GM18873 (cell line): ENCODE results near the gene C1orf21.

Source experiments
- ATAC-seq: cut with Tn5 transposase; IDR thresholded peaks from one replicate; pipeline ENCODE4 v1.9.1; 2021; ENCODE audit warnings: mild to moderate bottlenecking, moderate library complexity, moderate number of reproducible peaks; ENCODE audit not compliant: unreplicated experiment, low FRiP score

C1orf21 gene

DNA sequence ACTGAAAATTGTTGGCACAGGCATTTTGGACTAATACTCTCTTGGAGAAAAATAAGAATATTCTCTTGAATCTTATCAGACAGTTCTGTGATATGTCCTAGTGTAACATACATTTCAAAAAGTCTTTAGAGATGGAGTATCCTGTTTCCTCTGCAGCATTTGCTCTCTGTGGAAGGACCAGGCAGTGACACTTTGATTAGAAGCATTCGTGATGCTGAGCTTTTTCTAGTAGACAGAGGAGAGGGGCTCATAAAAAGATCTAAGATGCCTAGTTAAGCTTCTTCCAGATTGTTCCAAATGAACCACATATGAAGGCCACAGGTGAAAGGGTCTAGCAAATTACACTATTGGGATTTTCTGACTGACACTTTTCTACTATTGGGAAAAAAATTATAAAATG is 120.3 kb downstream of the C1orf21 start:
- no peak for ATAC-seq

DNA sequence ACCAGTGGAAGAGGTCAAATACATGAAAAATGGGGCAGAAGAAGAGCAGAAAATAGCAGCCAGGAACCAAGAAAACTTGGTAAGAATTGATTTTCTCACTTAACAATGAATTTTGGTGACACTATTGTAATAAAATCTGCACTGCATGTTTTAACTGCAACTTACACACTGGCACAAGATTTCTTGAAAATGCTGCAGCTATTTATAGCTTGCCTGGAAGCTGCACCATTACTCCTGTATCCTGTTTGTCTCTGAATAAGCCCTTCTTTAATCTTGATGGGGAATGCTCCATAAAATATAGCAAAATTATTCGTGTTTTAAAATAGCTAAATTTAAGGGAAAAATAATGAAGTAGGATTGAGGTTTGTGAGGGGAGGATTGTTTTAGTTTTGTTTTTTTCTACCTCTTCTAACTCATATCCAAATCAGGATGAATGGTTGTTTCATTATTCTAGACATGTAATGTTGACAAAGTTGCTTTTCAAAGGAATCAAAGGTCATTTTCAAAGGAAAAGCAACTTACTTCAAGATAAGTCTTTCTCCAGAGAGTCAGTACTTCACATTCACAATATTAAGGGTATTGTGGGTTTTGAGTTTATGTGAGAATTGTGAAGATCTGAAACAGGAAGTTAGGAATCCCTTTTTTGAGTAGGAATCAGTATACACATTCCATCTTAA is 120.9 kb downstream of the C1orf21 start:
- no peak for ATAC-seq

DNA sequence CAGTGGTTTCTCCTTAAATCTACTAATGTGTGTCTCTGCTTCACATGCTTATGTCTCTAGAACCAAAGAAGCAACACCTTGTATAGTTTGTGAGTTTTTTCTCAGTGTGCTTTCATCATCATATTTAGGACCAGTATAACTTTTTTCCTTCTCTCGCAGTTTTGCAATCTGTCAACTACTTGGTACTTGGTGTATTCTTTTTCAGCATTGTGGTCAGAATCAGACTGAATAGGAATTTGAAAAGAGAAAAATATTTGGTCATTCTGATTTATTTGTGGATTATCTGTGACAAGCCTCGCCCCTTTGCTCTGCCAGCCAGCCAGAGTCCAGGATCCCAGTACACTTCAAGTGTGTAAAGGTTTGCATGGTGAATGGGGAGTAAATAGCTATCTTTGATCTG is 122.3 kb downstream of the C1orf21 start:
- ATAC-seq, result no peak

DNA sequence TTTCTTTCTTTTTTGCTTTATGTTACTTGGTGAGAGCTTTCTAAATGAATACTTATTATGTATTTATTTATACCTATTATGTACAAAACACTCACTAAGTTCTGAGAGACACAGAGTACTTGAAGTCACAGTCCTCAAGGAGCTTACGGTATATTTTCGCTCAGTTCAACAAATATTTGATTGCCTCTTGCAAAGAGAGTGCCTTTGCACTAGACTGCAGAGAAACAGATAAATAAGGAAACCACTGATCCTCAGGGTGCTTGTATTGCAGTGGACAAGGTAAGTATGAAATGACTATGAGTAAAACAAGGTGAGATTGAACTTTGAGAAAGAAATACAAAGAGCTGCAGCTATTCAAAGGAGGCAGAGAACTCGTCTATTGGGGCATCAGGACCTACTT is 123.3 kb downstream of the C1orf21 start:
- ATAC-seq, result no peak

DNA sequence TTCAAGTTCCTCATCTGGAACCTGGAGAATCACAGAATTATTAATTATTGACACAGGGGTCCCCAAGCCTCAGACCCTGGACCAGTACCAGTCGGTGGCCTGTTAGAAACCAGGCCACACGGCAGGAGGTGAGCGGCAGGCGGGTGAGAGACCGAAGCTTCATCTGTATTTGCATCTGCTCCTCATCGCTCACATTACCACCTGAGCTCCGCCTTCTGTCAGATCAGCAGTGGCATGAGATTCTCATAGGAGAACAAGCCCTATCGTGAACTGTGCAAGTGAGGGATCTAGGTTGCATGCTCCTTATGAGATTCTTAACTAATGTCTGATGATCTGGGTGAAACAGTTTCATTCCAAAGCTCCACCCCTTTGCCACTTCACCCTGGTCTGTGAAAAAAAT is 125.9 kb downstream of the C1orf21 start:
- no peak for ATAC-seq

DNA sequence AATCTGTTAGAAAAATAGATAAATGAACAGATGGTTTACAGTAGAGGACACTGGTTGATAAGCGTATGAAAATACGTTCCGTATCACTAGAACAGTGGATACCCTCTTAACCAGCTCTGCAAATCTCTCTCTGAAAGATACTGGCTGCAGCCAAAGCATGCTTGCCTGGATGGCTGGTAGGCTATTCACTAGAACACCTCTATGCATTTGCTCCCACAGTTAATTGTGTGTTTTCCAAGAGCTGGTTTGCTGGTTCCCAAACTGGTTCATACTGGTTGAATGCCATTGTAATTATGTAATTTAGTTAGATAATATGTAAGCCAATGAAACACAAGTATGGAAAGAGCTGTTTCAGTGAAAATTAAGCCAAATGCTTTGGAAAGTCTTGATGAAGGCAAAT is 126.6 kb downstream of the C1orf21 start:
- ATAC-seq, result no peak

DNA sequence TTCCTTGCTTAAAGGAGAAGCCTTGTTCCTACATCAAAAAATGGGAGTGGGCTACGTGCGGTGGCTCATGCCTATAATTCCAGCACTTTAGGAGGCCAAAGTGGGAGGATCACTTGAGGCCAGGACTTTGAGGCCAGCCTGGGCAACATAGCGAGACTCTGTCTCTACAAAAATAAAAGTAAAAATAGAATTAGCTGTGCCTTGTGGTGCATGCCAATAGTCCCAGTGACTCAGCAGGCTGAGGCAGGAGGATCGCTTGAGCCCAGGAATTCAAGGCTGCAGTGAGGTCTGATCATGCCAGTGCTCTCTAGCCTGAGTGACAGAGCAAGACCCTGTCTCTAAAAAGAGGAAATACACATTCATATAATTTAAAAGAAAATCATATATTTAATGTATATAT is 127.1 kb downstream of the C1orf21 start:
- ATAC-seq, result no peak

DNA sequence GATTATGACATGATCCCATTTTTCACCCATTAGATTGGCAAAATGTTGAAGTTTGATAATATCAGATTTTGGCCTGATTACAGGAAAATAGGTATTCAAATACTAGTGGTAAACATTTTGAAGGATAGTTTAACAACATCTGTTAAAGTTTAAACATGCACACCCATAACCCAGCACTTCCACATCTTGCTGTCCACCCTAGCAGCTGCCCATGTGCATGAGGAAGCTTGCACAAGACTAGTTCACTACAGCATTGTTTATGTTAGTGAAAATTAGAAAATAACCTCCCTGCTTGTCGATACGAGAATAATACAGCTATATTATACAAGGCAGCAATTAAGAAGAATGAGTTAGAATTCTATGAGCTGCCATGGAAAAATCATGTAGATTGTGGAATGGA is 127.6 kb downstream of the C1orf21 start:
- ATAC-seq, result no peak

DNA sequence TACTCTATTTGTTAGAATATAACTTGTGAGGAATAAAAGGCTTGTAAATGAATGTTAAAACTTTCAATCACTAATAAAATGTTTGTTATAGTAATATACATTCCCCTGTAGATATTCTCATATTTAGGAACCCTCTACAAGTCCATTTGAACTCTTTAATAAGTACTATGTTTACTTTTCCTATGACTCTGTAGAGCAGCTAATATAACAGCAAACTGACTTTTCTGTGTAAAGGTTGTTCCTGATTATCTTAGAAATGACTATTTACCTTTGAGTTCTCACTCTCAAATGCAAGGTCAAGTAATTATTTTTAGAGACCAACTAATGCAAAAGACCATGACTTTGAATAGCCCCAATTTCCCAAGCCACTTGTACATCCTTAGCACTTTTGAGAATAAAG is 130.3 kb downstream of the C1orf21 start:
- no peak for ATAC-seq

DNA sequence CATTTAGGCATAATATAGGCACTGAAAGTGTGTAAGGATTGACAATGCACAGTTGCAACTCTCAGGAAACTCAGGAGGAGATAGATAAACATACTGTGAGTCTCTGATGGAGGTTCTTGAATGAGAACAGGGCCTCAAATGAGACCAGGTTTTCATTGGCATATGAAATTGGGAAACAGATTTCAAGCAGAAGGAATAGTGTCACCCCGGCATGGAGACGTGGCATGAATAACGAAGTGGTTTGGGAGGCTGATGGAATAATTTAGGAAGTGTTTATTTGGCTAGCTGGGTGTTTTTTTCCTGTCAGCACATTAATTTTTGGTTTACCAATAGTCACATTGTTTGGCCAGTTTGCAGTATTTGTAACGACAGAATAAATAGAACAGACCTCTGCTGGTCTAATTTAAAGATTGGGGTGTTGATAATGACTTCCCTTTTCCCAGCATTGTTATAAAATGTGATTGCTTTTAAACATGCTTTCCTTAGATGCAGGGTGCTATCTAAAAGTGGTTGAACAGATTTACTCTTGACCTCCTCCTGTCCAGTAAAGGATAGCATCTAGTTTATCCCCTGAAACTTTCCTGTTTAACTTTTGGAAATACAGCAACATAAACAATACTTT is 132.0 kb downstream of the C1orf21 start:
- ATAC-seq, result no peak

DNA sequence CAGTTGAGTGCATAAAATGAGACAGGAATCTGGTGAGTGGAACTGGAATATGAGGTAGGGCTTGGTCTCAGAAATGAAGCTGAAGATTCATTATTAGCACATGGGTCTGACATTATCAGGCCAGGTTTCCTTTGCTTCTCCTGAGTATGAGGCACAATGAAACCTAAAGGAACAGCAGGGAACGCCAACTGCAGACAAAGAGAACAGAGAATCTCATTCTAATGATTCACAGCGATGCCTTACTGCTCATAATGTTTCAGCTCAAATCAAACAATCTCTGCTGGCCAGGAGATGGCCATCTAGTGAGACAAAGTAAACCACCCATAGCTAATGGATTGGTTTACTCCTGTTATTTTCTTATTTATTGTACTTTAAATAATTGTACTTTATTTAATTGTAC is 133.5 kb downstream of the C1orf21 start:
- no peak for ATAC-seq

DNA sequence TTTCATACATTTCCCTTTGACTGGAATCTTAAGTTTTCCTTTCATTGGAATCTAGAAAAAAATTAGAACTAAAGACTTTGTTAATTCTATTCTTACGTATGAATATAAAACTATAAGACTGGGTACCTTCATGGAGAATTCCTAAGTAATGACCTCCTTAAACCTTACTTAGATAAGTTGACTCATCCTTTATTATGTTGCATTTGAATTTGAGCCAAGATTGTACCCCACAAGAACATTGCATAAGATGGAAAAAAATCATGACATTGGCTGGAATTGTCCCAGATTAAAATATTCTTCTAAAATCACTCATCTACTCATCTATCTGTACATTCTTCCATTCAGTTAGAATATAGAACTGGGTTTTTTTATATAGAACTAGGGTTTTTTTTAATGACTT is 137.4 kb downstream of the C1orf21 start:
- no peak for ATAC-seq

DNA sequence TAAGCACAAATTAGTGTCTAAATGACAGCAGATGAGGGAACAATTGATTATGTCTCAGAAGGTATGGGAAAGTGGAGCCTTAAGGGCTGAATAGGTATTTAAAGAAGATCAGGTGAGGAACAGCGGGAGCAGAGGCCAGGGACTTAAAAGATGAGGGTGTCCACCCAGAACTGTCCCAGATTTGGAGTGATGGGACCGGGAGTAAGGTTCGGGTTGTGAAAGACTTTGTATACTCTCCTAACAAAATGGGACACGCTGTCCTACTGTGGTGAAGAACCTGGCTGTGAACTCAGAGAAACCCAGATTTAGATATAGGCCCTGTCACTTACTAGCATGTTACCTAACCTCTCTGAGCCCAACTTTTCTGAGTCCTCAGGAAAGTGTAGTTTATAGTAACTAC is 140.6 kb downstream of the C1orf21 start:
- ATAC-seq, result no peak

DNA sequence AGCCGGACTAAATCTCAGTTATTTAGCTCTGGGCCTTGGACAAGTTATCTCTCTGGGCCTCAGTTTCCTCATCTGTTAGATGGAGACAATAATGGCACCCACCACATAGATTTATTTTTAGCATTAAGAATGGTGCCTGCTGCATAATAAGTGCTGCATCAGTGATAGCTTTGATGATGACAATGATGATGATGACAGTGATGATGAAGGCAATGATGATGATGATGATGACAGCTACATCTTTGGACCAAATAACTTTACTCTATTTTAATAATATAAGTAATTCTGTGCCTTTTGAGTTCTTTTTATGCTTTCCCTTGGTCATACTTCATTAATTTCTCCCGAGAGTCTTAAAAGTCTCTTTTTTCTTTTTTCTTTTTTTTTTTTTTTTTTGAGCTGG is 143.4 kb downstream of the C1orf21 start:
- ATAC-seq, result no peak

DNA sequence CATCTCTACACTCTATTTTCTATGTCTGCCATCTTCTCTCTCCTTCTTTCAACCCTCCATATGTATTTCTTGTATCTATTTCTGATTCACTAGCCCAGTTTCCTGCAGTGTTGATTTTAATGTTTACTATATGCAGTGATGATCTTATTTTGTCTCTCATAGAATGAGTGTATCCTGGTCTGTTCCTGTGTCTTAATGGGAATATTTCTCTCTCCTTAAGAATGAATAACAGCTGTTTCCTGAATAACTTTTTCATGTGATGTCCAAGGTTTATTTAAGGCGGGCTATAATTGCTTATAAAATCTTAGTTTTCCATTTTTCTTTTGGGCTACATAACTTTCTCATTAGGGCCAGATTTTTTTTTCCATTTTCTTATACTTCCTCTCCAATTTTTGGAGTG is 144.5 kb downstream of the C1orf21 start:
- ATAC-seq, result no peak

DNA sequence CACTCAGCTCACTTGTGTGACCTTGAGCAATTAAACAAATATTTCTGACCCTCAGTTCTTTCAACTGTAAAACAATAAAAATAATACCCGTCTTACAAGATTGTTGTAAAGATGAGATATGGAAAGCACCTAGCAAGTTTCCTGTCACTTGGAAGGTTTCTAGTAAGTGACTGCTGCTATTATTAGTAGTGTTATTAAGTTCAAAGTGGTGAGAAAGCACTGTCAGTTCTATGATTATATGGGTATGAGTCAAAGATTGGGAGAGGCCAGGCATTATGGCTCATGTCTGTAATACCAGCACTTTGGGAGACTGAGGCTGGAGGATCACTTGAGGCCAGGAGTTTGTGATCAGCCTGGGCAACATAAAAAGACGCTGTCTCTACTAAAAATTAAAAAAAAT is 145.4 kb downstream of the C1orf21 start:
- ATAC-seq, result no peak

DNA sequence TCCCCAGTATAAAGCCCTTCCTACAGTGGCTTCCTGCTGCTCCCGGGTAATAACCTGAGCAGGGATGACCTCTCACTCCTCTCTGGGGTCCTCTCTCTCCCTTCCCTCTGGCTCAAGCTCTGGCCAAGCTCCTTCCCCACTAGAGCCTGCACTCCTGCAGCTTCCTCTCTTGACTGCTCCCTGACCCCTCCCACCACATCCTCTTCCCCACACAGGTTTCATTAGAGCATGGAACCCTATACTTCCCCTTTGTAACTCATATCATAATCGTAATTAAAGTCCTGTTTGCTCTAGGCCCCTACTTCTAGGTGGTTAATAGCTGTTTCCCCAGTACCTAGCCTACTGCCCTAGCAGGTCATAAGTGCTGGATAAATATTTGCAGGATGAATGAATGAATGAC is 146.2 kb downstream of the C1orf21 start:
- ATAC-seq, result no peak

DNA sequence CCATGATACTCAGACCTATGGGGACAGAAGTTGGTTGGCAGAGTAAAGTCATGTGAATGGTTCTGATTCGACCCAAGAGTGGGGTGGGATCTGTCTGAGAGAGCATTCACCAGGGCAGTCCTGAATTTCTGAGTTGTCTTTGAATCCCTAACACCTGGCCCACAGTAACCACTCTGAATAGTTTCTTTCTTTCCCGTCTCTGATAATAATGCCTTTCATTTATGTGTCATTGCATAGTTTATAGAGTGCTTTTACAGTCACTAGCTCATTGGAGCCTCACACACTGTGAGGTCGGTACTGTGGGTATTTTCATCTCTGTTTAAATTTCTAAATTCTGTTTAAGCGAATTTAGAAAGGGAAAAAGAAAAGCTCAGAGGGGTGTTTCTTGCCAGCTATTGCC is 147.1 kb downstream of the C1orf21 start:
- ATAC-seq, result no peak

DNA sequence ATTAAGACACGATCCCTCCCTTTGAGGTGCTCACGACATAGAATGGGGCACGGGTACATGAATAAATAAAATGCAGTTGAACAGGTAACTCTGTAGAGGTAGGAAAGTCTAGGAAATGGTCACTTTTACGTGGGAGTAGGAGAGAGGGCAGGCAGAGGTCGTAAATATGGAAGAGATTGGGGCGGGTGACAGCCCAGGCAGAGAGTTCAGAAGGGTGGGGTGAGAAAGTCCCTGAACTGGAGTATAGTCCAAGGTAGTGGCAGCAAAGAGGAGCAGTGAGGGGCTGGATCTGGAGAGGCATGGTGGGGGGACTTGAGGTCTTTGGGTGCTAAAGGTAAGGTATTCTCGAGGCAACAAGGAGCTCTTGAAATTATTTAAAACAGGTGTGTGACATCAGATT is 147.9 kb downstream of the C1orf21 start:
- ATAC-seq, result no peak

DNA sequence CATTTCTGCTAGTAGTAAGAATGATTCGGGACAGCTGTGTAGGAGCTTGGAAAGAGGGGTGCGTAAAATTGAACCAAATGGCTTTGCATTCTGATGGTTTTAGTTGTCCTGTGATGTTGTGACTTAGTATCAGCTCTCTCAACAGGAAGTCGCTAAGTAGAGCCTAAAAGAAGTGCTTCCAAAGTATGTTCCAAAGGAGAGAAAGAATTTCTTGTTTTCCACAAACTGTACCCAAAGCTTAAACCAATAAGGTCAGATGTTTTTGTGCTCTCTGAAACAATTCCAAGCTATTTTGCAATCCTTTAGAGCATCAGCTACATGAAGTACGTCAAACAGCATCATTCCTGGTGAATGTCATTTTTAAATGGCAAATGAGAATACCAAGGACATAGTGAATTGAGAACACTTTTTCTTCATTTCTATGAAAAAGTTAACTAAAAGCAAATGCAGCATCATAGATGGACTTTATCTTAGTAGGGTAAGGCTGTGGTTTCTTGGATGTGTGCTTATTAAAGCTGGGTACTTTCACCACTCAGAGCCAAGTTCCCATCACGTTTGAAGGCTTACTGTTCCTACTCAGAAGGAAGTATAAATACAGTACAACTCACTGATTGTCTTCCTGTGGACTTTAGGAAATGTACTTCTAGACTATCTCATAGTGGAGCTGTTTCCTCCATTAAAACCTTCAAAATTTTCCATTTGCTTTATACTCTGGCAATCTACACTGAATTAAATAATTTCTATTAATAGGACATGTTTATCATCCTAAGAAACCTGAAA is 148.6 kb downstream of the C1orf21 start:
- ATAC-seq, result no peak

DNA sequence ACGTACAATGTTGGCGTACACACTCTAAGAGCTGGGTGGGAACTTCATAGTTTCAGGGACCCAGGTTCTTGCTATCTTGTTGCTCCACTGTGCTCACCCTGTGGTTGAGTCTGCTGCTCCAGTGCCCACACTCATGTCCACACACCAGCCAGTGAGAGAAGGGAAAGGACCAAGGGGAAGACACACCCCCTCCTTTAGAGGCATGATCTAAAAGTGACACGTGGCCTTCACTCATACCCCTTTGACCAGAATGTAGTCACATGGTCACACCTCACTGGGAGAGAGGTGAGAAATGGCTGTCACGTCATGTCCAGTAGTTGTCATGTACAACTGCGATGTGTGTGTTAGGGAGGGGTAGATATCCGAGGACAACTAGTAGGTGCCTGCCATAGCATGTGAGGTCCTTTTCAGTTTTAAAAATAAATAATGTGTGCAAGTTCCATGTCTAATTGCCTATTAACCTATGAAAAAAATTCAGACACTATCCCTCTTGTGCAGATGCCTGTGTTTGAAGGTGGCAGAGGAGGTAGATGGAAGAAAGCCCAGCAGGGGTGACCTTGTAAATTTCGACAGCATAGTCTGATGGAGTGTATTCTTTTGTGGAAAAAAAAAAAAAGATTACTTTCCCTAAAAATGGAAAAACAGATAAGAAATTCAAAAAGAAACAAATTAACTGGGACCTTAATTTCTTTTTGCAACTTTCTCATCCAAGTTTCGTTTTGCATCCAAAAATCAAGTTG is 149.6 kb downstream of the C1orf21 start:
- ATAC-seq, result no peak
